ENCODE results near the gene OGFR.

The OGFR gene

GRCh38 chr20:62780204-62780603, 24.4 kb upstream of the OGFR start:
- H3F3A ChIP-seq (ENCODE audit: control insufficient read depth, insufficient read depth): no peaks in the 10 kb centered on the region
- H3K79me2 ChIP-seq (ENCODE audit: control insufficient read depth, low read length): no peaks in the 10 kb centered on the region
- no peaks in the 10 kb centered on the region for H3K9me3 ChIP-seq (ENCODE audit: control insufficient read depth, insufficient read depth, low read length)
- H3K4me3 ChIP-seq (ENCODE audit: low read length): no peak overlapping the region
- no peaks in the 10 kb centered on the region for H3K27me3 ChIP-seq (ENCODE audit: control insufficient read depth, low read length)
- H3K9me2 ChIP-seq (replicated peaks; ENCODE audit: control insufficient read depth, low read length): no peaks in the 10 kb centered on the region
- TF ChIP-seq EZH2phosphoT487 (IDR thresholded peaks at IDR 0.05; ENCODE audit: borderline replicate concordance, low read length) (no peak), CTCF (IDR thresholded peaks at IDR 0.05; ENCODE audit: low read depth, low read length, poor library complexity, severe bottlenecking) (no peak)
- no peak overlapping the region for H3K4me2 ChIP-seq (ENCODE audit: low read length)
- no peak overlapping the region for H3K27ac ChIP-seq (ENCODE audit: low read depth, low read length)
- no peaks in the 10 kb centered on the region for H3K36me3 ChIP-seq (ENCODE audit: control insufficient read depth, low read length)
- peaks cover 19% of the 10 kb centered on the region for H3K4me1 ChIP-seq (ENCODE audit: control insufficient read depth, low read length)
- no peaks in the 10 kb centered on the region for H4K20me1 ChIP-seq (ENCODE audit: control insufficient read depth, insufficient read depth, low read depth, low read length)

- Histone ChIP-seq H3K4me2 (ENCODE audit: low read length) (no peak overlapping the region), H3K4me3 (ENCODE audit: low read length) (no peak overlapping the region), H3K79me2 (ENCODE audit: control insufficient read depth, low read length) (no peaks in the 10 kb centered on the region), H3K4me1 (ENCODE audit: control insufficient read depth, low read length) (peaks cover 19% of the 10 kb centered on the region), H4K20me1 (ENCODE audit: control insufficient read depth, insufficient read depth, low read depth, low read length) (no peaks in the 10 kb centered on the region), H3F3A (ENCODE audit: control insufficient read depth, insufficient read depth) (no peaks in the 10 kb centered on the region), H3K9me2 (replicated peaks; ENCODE audit: control insufficient read depth, low read length) (no peaks in the 10 kb centered on the region), H3K27me3 (ENCODE audit: control insufficient read depth, low read length) (no peaks in the 10 kb centered on the region), H3K9me3 (ENCODE audit: control insufficient read depth, insufficient read depth, low read length) (no peaks in the 10 kb centered on the region), H3K27ac (ENCODE audit: low read depth, low read length) (no peak overlapping the region), H3K36me3 (ENCODE audit: control insufficient read depth, low read length) (no peaks in the 10 kb centered on the region)
- no peak for TF ChIP-seq EZH2phosphoT487 (IDR thresholded peaks at IDR 0.05; ENCODE audit: borderline replicate concordance, low read length)
- TF ChIP-seq CTCF (IDR thresholded peaks at IDR 0.05; ENCODE audit: low read depth, low read length, poor library complexity, severe bottlenecking): no peak
These were observed 23.9 kb upstream of the OGFR start for GRCh38 chr20:62780696-62781095.

GRCh38 chr20:62782149-62782892, 22.3 kb upstream of the OGFR start:
- H3K4me3 ChIP-seq (ENCODE audit: low read length): no peak overlapping the region
- no peaks in the 10 kb centered on the region for H3K9me2 ChIP-seq (replicated peaks; ENCODE audit: control insufficient read depth, low read length)
- no peak for TF ChIP-seq EZH2phosphoT487 (IDR thresholded peaks at IDR 0.05; ENCODE audit: borderline replicate concordance, low read length)
- no peak for TF ChIP-seq CTCF (IDR thresholded peaks at IDR 0.05; ENCODE audit: low read depth, low read length, poor library complexity, severe bottlenecking)
- H3K36me3 ChIP-seq (ENCODE audit: control insufficient read depth, low read length): no peaks in the 10 kb centered on the region
- H3K4me1 ChIP-seq (ENCODE audit: control insufficient read depth, low read length): peaks cover 6% of the 10 kb centered on the region
- no peaks in the 10 kb centered on the region for H3F3A ChIP-seq (ENCODE audit: control insufficient read depth, insufficient read depth)
- no peaks in the 10 kb centered on the region for H3K79me2 ChIP-seq (ENCODE audit: control insufficient read depth, low read length)
- H3K27ac ChIP-seq (ENCODE audit: low read depth, low read length): no peak overlapping the region
- no peak overlapping the region for H3K4me2 ChIP-seq (ENCODE audit: low read length)
- H3K9me3 ChIP-seq (ENCODE audit: control insufficient read depth, insufficient read depth, low read length): no peaks in the 10 kb centered on the region
- H3K27me3 ChIP-seq (ENCODE audit: control insufficient read depth, low read length): no peaks in the 10 kb centered on the region
- H4K20me1 ChIP-seq (ENCODE audit: control insufficient read depth, insufficient read depth, low read depth, low read length): no peaks in the 10 kb centered on the region

Measured in DOHH2 (cell line).